ENCODE measurements around the gene RFLNA.

DNA sequence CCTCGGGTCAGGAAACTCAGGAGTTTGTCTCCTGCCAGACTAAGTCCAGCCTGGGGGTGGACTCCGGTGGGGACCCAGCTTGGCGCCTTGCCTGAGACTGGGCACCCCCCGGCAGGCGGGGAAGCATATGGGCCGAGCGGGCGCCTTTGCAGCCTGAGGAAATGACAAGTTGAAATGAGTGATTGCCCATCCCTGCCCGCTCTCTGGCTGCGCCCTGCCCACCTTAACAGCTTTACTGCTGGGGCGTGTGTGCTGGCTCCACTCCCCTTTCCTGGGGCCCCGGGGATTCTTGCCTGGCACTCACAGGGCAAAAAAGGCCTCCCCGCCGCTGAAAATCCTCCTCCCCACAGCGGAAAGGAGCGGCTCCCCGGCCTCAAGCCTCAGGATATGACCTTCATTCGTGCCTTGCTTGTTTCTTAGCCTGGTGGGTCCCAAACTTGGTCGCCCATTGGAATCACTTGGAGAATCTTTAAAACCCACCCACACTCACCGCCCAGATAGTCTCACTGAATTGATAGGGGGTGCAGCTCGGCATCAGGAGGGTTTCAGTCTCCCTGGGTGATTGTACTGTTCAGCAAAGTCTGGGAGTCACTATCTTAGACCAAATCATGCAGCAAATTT is 1.5 kb downstream of the RFLNA start:
- TF ChIP-seq, protein P1, sequence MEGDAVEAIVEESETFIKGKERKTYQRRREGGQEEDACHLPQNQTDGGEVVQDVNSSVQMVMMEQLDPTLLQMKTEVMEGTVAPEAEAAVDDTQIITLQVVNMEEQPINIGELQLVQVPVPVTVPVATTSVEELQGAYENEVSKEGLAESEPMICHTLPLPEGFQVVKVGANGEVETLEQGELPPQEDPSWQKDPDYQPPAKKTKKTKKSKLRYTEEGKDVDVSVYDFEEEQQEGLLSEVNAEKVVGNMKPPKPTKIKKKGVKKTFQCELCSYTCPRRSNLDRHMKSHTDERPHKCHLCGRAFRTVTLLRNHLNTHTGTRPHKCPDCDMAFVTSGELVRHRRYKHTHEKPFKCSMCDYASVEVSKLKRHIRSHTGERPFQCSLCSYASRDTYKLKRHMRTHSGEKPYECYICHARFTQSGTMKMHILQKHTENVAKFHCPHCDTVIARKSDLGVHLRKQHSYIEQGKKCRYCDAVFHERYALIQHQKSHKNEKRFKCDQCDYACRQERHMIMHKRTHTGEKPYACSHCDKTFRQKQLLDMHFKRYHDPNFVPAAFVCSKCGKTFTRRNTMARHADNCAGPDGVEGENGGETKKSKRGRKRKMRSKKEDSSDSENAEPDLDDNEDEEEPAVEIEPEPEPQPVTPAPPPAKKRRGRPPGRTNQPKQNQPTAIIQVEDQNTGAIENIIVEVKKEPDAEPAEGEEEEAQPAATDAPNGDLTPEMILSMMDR (conservative IDR thresholded peaks at IDR 0.05 in 1 of 2, IDR thresholded peaks at IDR 0.05 in 1 of 2; ENCODE audit: extremely low read depth in 1 of 2, insufficient read depth in 1 of 2, low read depth in 1 of 2, low read length in 2 of 2), result no peak
- peak; percentile 38 for TF ChIP-seq EZH2 (IDR thresholded peaks at IDR 0.05; ENCODE audit: borderline replicate concordance, low read length)
